ENCODE data around the gene OR1M1. TPM values are rescaled to one million over a fixed set of nuclear protein-coding genes. Genes with fewer than 3 reads are reported as not detected.
"Not testable (repeated sequence)": the region's sequence is repeated elsewhere in the genome, so short reads cannot be mapped to it uniquely, and the experiment has no call there.

The OR1M1 gene
- total and polyA plus RNA-seq, 9 of the 15 experiments (the other 6 are each of a cell fraction or from before 2014, with no cell fraction given) = not detected

DNA sequence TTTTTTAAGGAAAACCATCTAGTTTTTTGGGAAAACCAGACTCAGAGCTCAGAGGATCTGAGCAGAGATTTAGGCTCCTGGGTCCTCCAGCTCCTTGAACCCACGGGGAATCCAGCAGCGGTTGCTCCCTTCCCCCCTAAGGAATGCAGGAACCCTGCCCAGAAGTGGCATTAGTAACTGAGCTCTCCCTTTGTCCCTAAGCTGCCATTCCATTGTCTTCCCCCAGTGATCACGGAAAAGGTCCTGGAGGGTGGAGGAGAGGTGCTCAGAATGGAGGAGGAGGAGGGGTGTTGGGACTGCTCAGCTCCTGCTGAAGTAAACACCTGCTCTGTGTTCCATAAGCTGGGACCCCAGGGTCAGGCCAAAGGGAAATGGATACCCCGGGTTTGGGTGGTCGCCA, 16.8 kb upstream of the OR1M1 start (continued):
- TF ChIP-seq SMARCE1 (IDR thresholded peaks at IDR 0.05) (no peak), ZNF707 (CRISPR knock-in tag; conservative IDR thresholded peaks at IDR 0.05) (no peak)

DNA sequence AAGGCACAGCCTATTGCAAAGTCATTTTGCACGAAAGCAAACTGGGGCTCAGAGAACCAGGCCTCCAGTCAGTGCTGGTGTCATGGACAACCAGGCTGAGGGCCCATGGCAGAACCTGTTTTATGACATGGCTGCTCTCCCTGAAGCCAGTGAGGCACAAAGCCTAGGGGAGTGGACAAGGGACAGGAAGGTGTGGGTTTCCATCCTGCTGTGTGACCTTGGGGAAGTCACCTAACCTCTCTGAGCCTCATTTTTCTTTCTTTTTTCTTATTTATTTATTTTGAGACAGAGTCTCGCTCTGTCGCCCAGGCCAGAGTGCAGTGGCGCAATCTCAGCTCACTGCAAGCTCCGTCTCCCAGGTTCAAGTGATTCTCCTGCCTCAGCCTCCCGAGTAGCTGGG, 15.1 kb upstream of the OR1M1 start:
- in situ Hi-C loops (cut with MboI); intact Hi-C loops (cut with micrococcal nuclease); H3K9me1 ChIP-seq (ENCODE audit: control insufficient read depth, insufficient read depth, low read length); DNase-seq (ENCODE audit: extremely low read depth in 1 of 4, low spot score in 3 of 4); H3K79me2 ChIP-seq (ENCODE audit: control insufficient read depth, insufficient read depth, low read length); H3K9ac ChIP-seq (ENCODE audit: insufficient read depth in 1 of 2, low read depth in 2 of 2, low read length in 2 of 2); FAIRE-seq; H3K4me3 ChIP-seq; H3K27me3 ChIP-seq (ENCODE audit: control insufficient read depth in 2 of 2, insufficient read depth in 2 of 2, low read length in 2 of 2); H3K9me3 ChIP-seq (replicated peaks; ENCODE audit: control insufficient read depth, insufficient read depth, low read depth, low read length); CTCF ChIA-PET (ENCODE audit: low intra/inter-chr PET ratio); POLR2A ChIA-PET; H3K36me3 ChIP-seq (ENCODE audit: control insufficient read depth, insufficient read depth, low read length); BruUV-seq (replicated peaks); H4K20me1 ChIP-seq (replicated peaks; ENCODE audit: control insufficient read depth, insufficient read depth, low read length); H3K4me2 ChIP-seq (ENCODE audit: insufficient read depth, low read length); ATAC-seq; H2AFZ ChIP-seq (ENCODE audit: low read depth, low read length); H3K27ac ChIP-seq (ENCODE audit: extremely low read depth, low read depth, low read length): not testable (repeated sequence)
- H3K4me1 ChIP-seq (replicated peaks in 1 of 2; ENCODE audit: control insufficient read depth in 2 of 2, insufficient read depth in 2 of 2, low read length in 2 of 2) = peaks cover 12 to 17% of the 10 kb centered on the region in 2 experiments; a peak in 4 of 5 replicates
- WGBS (ENCODE audit: insufficient coverage, low coverage, missing lambda C conversion rate) = 23% methylated on average over 6 of the region's 6 CpGs
- peak; percentile 36 to 56; a peak in 3 of 4 replicates for TF ChIP-seq KDM1A (IDR thresholded peaks at IDR 0.05)
- TF ChIP-seq ZFP36 (IDR thresholded peaks at IDR 0.05; ENCODE audit: low read depth, low read length, partially characterized antibody) = peak; percentile 66
- peak; percentile 87 for TF ChIP-seq BCOR (IDR thresholded peaks at IDR 0.05)
- TF ChIP-seq RBM25 (IDR thresholded peaks at IDR 0.05; ENCODE audit: low read depth, low read length, severe bottlenecking) = peak; percentile 86
- peak; percentile 49; the same call in 1 of the 2 replicates for TF ChIP-seq SMARCA5 (IDR thresholded peaks at IDR 0.05)

All from K562 (cell line).